Left ventricle myocardium inferior (tissue), 1 donor: Measurements from ENCODE around the gene PRDM10. TPM values are rescaled to one million over a fixed set of nuclear protein-coding genes. Genes with fewer than 3 reads are reported as not detected.

Experiments used
- DNase-seq: peaks from one replicate; pipeline ENCODE4 v3.0.0-alpha.2; 2020
- H3K27ac ChIP-seq: fragments of 200-600 bp; replicated peaks from 2 replicates; pipeline ENCODE4 v1.8.0; 2021
- H3K27me3 ChIP-seq: fragments of 200-600 bp; 2 replicates; pipeline ENCODE4 v1.8.0; 2021; ENCODE audit warnings: low read depth
- H3K36me3 ChIP-seq: fragments of 200-600 bp; 2 replicates; pipeline ENCODE4 v1.8.0; 2021
- H3K4me1 ChIP-seq: fragments of 200-600 bp; 2 replicates; pipeline ENCODE4 v1.8.0; 2021
- H3K4me3 ChIP-seq: fragments of 200-600 bp; 2 replicates; pipeline ENCODE4 v1.8.0; 2021; ENCODE audit warnings: mild to moderate bottlenecking, moderate library complexity
- H3K9me3 ChIP-seq: fragments of 200-600 bp; replicated peaks from 2 replicates; pipeline ENCODE4 v1.8.0; 2021
- intact Hi-C: fragments of 100-400 bp; cut with micrococcal nuclease; formaldehyde crosslinking; loops from one replicate; pipeline ENCODE4 v1.11.0; 2022
- total RNA-seq: library from RNA; stranded (reverse); fragmentation: NEBNext Ultra II Directional; extraction: Animal tissue kit (Norgen Biotek cat#: 25700); gene quantifications from one replicate; pipeline ENCODE4 v1.2.1, GENCODE V29; 2021
- TF ChIP-seq, protein P1 (sequence below): fragments of 200-600 bp; IDR thresholded peaks from 2 replicates; pipeline ENCODE4 v1.8.0; 2021; ENCODE audit warnings: antibody characterized with exemption, mild to moderate bottlenecking, borderline replicate concordance
- donor health status: DM: no; HTN: yes; CAD: no; lungs with severe emphysema.

The PRDM10 gene
- total RNA-seq, 1 donor from 2014 or later: 5.4 TPM

DNA sequence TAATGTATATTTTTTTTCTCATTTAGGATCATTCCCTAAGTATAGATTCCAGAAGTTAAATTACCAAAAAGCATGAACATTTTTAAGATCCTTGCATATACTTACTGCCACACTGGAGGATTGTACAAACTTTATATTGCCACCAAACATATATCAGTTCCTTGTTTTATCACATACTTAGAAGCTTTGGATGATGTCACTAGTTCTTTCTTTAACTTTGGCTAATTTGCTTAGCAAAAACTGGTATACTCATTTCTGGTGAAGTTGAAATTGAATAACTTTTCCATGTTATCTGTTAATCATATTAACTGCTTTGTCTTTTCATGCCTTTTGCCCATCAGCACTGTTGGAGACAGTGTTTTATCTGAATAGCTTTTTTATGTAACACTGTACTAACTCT lies 31.6 kb upstream of the PRDM10 start:
- DNase-seq: no peak
- Histone ChIP-seq H3K27ac (no peak overlapping the region), H3K36me3 (no peaks in the 10 kb centered on the region), H3K9me3 (no peaks in the 10 kb centered on the region), H3K27me3 (peaks cover 4% of the 10 kb centered on the region), H3K4me3 (no peak overlapping the region), H3K4me1 (no peaks in the 10 kb centered on the region)
- intact Hi-C loops: no loop called here
- TF ChIP-seq, protein P1, sequence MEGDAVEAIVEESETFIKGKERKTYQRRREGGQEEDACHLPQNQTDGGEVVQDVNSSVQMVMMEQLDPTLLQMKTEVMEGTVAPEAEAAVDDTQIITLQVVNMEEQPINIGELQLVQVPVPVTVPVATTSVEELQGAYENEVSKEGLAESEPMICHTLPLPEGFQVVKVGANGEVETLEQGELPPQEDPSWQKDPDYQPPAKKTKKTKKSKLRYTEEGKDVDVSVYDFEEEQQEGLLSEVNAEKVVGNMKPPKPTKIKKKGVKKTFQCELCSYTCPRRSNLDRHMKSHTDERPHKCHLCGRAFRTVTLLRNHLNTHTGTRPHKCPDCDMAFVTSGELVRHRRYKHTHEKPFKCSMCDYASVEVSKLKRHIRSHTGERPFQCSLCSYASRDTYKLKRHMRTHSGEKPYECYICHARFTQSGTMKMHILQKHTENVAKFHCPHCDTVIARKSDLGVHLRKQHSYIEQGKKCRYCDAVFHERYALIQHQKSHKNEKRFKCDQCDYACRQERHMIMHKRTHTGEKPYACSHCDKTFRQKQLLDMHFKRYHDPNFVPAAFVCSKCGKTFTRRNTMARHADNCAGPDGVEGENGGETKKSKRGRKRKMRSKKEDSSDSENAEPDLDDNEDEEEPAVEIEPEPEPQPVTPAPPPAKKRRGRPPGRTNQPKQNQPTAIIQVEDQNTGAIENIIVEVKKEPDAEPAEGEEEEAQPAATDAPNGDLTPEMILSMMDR: no peak

DNA sequence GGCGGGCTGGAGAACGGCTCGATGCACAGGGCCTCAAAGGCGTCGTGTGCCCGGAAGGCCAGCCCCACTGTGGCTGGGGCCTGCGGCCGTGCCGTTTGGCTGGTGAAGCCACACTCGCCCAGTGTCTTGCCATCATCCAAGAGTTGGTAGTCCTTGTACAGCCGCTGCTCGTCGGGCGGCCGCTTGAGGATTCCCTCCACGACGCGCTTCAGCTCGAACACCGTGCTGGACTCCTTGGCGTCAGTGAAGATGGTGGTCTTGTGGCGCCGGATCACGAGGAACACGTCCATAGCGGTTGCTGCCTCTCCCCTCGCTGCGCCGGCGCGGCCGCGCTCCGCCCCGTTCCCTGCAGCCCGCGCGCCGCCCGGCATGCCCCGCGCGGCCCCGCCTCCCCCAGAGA lies 30.3 kb upstream of the PRDM10 start:
- no peaks in the 10 kb centered on the region for H3K4me1 ChIP-seq
- no peak overlapping the region for H3K4me3 ChIP-seq
- H3K27ac ChIP-seq: no peak overlapping the region
- DNase-seq: no peak
- no peaks in the 10 kb centered on the region for H3K36me3 ChIP-seq
- TF ChIP-seq, protein P1: no peak
- intact Hi-C loops: no loop called here
- H3K9me3 ChIP-seq: no peaks in the 10 kb centered on the region
- H3K27me3 ChIP-seq: no peaks in the 10 kb centered on the region

DNA sequence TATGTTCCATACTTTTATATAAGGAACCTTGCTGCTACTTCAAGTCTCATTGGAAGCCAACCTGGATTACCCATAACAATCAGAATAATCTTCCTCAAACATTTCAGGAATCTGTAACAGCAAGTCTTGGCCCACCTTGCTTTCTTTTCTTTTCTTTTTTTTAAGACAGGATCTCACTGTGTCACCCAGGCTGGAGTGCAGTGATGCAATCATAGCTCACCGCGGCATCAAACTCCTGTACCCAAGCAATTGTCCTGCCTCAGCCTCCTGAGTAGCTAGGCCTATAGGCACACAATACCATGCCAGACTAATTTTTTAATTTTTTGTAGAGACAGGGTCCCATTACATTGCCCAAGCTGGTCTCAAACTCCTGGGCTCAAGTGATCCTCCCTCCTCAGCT lies 29.3 kb upstream of the PRDM10 start:
- Histone ChIP-seq H3K36me3 (no peaks in the 10 kb centered on the region), H3K27me3 (no peaks in the 10 kb centered on the region), H3K4me1 (no peaks in the 10 kb centered on the region), H3K9me3 (no peaks in the 10 kb centered on the region), H3K27ac (no peak overlapping the region), H3K4me3 (no peak overlapping the region)
- intact Hi-C loops: no loop called here
- no peak for DNase-seq
- TF ChIP-seq, protein P1: no peak

DNA sequence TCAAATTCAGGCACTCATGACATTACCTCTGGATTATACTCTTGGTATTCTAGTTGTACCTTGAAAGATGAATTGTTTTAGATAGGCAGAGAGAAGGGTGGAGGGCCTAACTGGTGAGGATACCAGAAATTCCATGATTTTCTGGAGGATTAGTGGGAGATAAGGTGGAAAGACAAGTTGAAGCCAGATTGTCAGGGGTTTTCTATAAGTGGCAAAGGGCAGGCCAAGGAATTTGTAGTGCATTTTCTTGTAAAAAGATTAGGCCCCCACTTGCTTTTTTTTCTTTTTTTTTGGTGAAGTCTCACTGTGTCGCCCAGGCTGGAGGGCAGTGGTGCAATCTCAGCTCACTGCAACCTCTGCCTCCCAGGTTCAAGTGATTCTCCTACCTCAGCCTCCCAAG lies 28.4 kb upstream of the PRDM10 start:
- no peak for DNase-seq
- Histone ChIP-seq H3K27ac (no peak overlapping the region), H3K4me3 (no peak overlapping the region), H3K27me3 (no peaks in the 10 kb centered on the region), H3K36me3 (no peaks in the 10 kb centered on the region), H3K4me1 (no peaks in the 10 kb centered on the region), H3K9me3 (no peaks in the 10 kb centered on the region)
- intact Hi-C loops: no loop called here
- TF ChIP-seq, protein P1: no peak

DNA sequence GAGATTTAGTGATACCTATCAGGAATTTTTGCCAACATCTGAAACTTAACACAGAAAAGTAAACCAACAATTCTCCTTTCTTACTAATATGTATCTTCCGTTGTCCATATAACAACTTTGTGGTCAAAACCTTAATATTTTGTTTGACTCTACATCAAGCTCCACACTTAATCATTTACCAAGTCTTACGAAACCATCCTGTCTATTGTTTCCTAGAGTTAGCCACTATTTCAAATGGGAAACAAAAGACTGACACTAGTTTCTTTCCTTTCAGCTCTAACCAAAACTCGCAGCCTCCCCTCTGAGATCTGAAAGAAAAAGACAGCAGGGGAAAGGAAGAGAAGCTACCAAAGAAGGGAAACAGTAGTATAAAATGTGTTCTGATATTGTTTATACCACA lies 26.5 kb upstream of the PRDM10 start:
- TF ChIP-seq, protein P1: no peak
- DNase-seq: no peak
- intact Hi-C loops: no loop called here
- H3K36me3 ChIP-seq: no peaks in the 10 kb centered on the region
- no peaks in the 10 kb centered on the region for H3K27me3 ChIP-seq
- no peaks in the 10 kb centered on the region for H3K4me1 ChIP-seq
- H3K4me3 ChIP-seq: no peak overlapping the region
- H3K9me3 ChIP-seq: no peaks in the 10 kb centered on the region
- no peak overlapping the region for H3K27ac ChIP-seq

DNA sequence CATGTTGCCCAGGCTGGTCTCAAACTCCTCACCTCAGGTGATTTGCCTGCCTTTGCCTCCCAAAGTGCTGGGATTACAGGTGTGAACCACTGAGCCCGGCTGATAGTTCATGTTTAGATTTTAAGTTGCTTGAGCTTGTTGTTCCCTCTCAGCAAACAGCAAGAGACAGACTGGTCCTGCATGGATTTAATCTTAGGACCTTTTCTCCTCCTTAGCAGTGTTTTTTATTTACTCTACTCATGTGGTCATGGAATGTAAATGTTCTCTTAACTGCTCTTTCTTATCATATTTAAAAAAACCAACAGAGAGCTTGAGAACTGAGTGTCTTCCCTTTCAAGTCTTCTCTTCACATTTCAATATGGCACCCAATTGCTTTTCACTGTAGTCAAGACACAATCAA lies 22.7 kb upstream of the PRDM10 start:
- H3K36me3 ChIP-seq: no peaks in the 10 kb centered on the region
- H3K4me3 ChIP-seq: no peak overlapping the region
- no peak overlapping the region for H3K27ac ChIP-seq
- no peaks in the 10 kb centered on the region for H3K27me3 ChIP-seq
- TF ChIP-seq, protein P1: no peak
- no peaks in the 10 kb centered on the region for H3K4me1 ChIP-seq
- intact Hi-C loops: no loop called here
- no peaks in the 10 kb centered on the region for H3K9me3 ChIP-seq
- DNase-seq: no peak
